ENCODE measurements around the gene GIT1. TPM values are rescaled to one million over a fixed set of nuclear protein-coding genes. Genes with fewer than 3 reads are reported as not detected.
A peak's percentile ranks its signal among the peaks of the same experiment; 100 is the strongest.

The GIT1 gene
- total and polyA plus RNA-seq, 7 experiments from 2014 or later = 6.8 to 76.3 (median 49.1) TPM

GRCh38 chr17:29613856-29614255, 24.4 kb upstream of the GIT1 start:
- ATAC-seq (no peak), DNase-seq (no peak)
- Mint-ChIP-seq H3K27ac (peak overlapping the region in 3 of 9 donors; percentile 28 to 65 (median 51)), H3K9me3 (no peaks in the 10 kb centered on the region), H3K4me3 (peak overlapping the region in 9 of 10 donors; percentile 18 to 93 (median 76)), H3K36me3 (no peaks in the 10 kb centered on the region), H3K4me1 (peaks cover 9 to 45% (median 36%) of the 10 kb centered on the region in 7 donors), H3K27me3 (peaks cover 0 to 11% (median 0%) of the 10 kb centered on the region in 5 donors)
- no peaks in the 10 kb centered on the region for H3K9me3 ChIP-seq (ENCODE audit: control insufficient read depth in 2 of 3, low read length in 3 of 3)
- H3K27me3 ChIP-seq (ENCODE audit: control insufficient read depth in 2 of 2, insufficient read depth in 2 of 2, low read length in 2 of 2) = no peaks in the 10 kb centered on the region
- ChIA-PET POLR2A (interaction anchor here (0.6 to 7.2 kb wide), 6 partner anchors 9 to 298 kb away, joined by 3 to 59 read pairs (median 4); partner anchors contain the start of genes ABHD15, CORO6 and TP53I13), CTCF (interaction anchor here (0.6 to 6.0 kb wide), 14 partner anchors 9 to 318 kb away, joined by 3 to 56 read pairs (median 4); partner anchors contain the start of gene ANKRD13B)
- no peak overlapping the region for H3K27ac ChIP-seq (ENCODE audit: low read depth, low read length)
- H3K4me3 ChIP-seq (ENCODE audit: low read length) = peak overlapping the region; percentile 46
- intact Hi-C loops (cut with micrococcal nuclease) = loop anchor here in 1 of 2 donors (1.0 to 10.0 kb wide), 3 partner anchors 21 to 501 kb away; partner anchors contain the start of genes ANKRD13B and NSRP1
- H3K4me1 ChIP-seq (ENCODE audit: control insufficient read depth in 2 of 2, insufficient read depth in 2 of 2, low read length in 2 of 2) = peaks cover 34 to 37% of the 10 kb centered on the region in 2 donors
- no peaks in the 10 kb centered on the region for H3K36me3 ChIP-seq (ENCODE audit: control insufficient read depth in 2 of 3, insufficient read depth in 3 of 3, low read length in 3 of 3)

- no peaks in the 10 kb centered on the region for H3K36me3 Mint-ChIP-seq
- Histone ChIP-seq H3K36me3 (ENCODE audit: control insufficient read depth in 2 of 3, insufficient read depth in 3 of 3, low read length in 3 of 3) (no peaks in the 10 kb centered on the region), H3K27ac (ENCODE audit: low read depth, low read length) (no peak overlapping the region), H3K4me1 (ENCODE audit: control insufficient read depth in 2 of 2, insufficient read depth in 2 of 2, low read length in 2 of 2) (peaks cover 34 to 37% of the 10 kb centered on the region in 2 donors), H3K9me3 (ENCODE audit: control insufficient read depth in 2 of 3, low read length in 3 of 3) (no peaks in the 10 kb centered on the region), H3K4me3 (ENCODE audit: low read length) (peak overlapping the region; percentile 46), H3K27me3 (ENCODE audit: control insufficient read depth in 2 of 2, insufficient read depth in 2 of 2, low read length in 2 of 2) (no peaks in the 10 kb centered on the region)
- H3K27me3 Mint-ChIP-seq = peaks cover 0 to 11% (median 0%) of the 10 kb centered on the region in 5 donors
- DNase-seq (peak; percentile 82 to 98 (median 89)), ATAC-seq (peak; percentile 63)
- H3K4me1 Mint-ChIP-seq = peaks cover 9 to 44% (median 36%) of the 10 kb centered on the region in 7 donors
- H3K9me3 Mint-ChIP-seq = no peaks in the 10 kb centered on the region
- ChIA-PET CTCF (interaction anchor here (0.6 to 6.0 kb wide), 17 partner anchors 8 to 318 kb away, joined by 3 to 56 read pairs (median 3); partner anchors contain the start of gene ANKRD13B), POLR2A (interaction anchor here (0.6 to 7.2 kb wide), 6 partner anchors 10 to 298 kb away, joined by 3 to 59 read pairs (median 4); partner anchors contain the start of genes ABHD15, CORO6 and TP53I13)
- peak overlapping the region in 2 of 9 donors; percentile 51 to 65 for H3K27ac Mint-ChIP-seq
- intact Hi-C loops (cut with micrococcal nuclease) = loop anchor here in 1 of 2 donors (1.0 to 10.0 kb wide), 3 partner anchors 20 to 501 kb away; partner anchors contain the start of genes ANKRD13B and NSRP1
- H3K4me3 Mint-ChIP-seq = peak overlapping the region; percentile 18 to 93 (median 75)
Measured at GRCh38 chr17:29613352-29613837, 23.9 kb upstream of the GIT1 start.

GRCh38 chr17:29612404-29613280, 23.2 kb upstream of the GIT1 start:
- H3K27me3 ChIP-seq (ENCODE audit: control insufficient read depth in 2 of 2, insufficient read depth in 2 of 2, low read length in 2 of 2) = no peaks in the 10 kb centered on the region
- peak overlapping the region; percentile 46 for H3K4me3 ChIP-seq (ENCODE audit: low read length)
- POLR2A ChIA-PET = interaction anchor here (1.0 to 7.2 kb wide), 6 partner anchors 10 to 44 kb away, joined by 3 to 59 read pairs (median 4); partner anchors contain the start of genes ABHD15, CORO6 and TP53I13
- intact Hi-C loops (cut with micrococcal nuclease) = loop anchor here in 1 of 2 donors (1.0 to 10.0 kb wide), 3 partner anchors 19 to 502 kb away; partner anchors contain the start of genes ANKRD13B and NSRP1
- CTCF ChIA-PET = interaction anchor here (0.6 to 6.0 kb wide), 18 partner anchors 7 to 319 kb away, joined by 3 to 56 read pairs (median 4); partner anchors contain the start of gene ANKRD13B
- H3K4me1 ChIP-seq (ENCODE audit: control insufficient read depth in 2 of 2, insufficient read depth in 2 of 2, low read length in 2 of 2) = peaks cover 32 to 35% of the 10 kb centered on the region in 2 donors
- DNase-seq = no peak
- H3K4me3 Mint-ChIP-seq = peak overlapping the region in 8 of 10 donors; percentile 12 to 93 (median 52)
- H3K27me3 Mint-ChIP-seq = peaks cover 0 to 11% (median 0%) of the 10 kb centered on the region in 5 donors
- H3K4me1 Mint-ChIP-seq = peaks cover 9 to 41% (median 36%) of the 10 kb centered on the region in 7 donors
- H3K27ac ChIP-seq (ENCODE audit: low read depth, low read length) = no peak overlapping the region
- no peaks in the 10 kb centered on the region for H3K9me3 Mint-ChIP-seq
- no peaks in the 10 kb centered on the region for H3K36me3 ChIP-seq (ENCODE audit: control insufficient read depth in 2 of 3, insufficient read depth in 3 of 3, low read length in 3 of 3)
- no peaks in the 10 kb centered on the region for H3K36me3 Mint-ChIP-seq
- H3K27ac Mint-ChIP-seq = no peak overlapping the region
- no peaks in the 10 kb centered on the region for H3K9me3 ChIP-seq (ENCODE audit: control insufficient read depth in 2 of 3, low read length in 3 of 3)
- no peak for ATAC-seq

GRCh38 chr17:29612094-29612403, 22.6 kb upstream of the GIT1 start:
- Mint-ChIP-seq H3K4me3 (peak overlapping the region in 4 of 10 donors; percentile 12 to 51 (median 36)), H3K4me1 (peaks cover 6 to 35% (median 31%) of the 10 kb centered on the region in 7 donors), H3K36me3 (no peaks in the 10 kb centered on the region), H3K27ac (no peak overlapping the region), H3K9me3 (no peaks in the 10 kb centered on the region), H3K27me3 (peaks cover 0 to 10% (median 0%) of the 10 kb centered on the region in 5 donors)
- Histone ChIP-seq H3K36me3 (ENCODE audit: control insufficient read depth in 2 of 3, insufficient read depth in 3 of 3, low read length in 3 of 3) (no peaks in the 10 kb centered on the region), H3K27ac (ENCODE audit: low read depth, low read length) (no peak overlapping the region), H3K4me1 (ENCODE audit: control insufficient read depth in 2 of 2, insufficient read depth in 2 of 2, low read length in 2 of 2) (peaks cover 26 to 29% of the 10 kb centered on the region in 2 donors), H3K27me3 (ENCODE audit: control insufficient read depth in 2 of 2, insufficient read depth in 2 of 2, low read length in 2 of 2) (no peaks in the 10 kb centered on the region), H3K9me3 (ENCODE audit: control insufficient read depth in 2 of 3, low read length in 3 of 3) (no peaks in the 10 kb centered on the region), H3K4me3 (ENCODE audit: low read length) (no peak overlapping the region)
- ATAC-seq (no peak), DNase-seq (no peak)
- intact Hi-C loops (cut with micrococcal nuclease) = loop anchor here in 1 of 2 donors (10.0 kb wide), 1 partner anchor 503 kb away; the partner anchor contains the start of gene NSRP1
- CTCF ChIA-PET = interaction anchor here (1.0 to 2.5 kb wide), 3 partner anchors 18 to 242 kb away, joined by 3 to 6 read pairs (median 4); no protein-coding TSS in a partner anchor
- POLR2A ChIA-PET = interaction anchor here (1.2 to 7.2 kb wide), 3 partner anchors 18 to 30 kb away, joined by 3 to 59 read pairs (median 5); no protein-coding TSS in a partner anchor

GRCh38 chr17:29611351-29612093, 22.1 kb upstream of the GIT1 start:
- no peaks in the 10 kb centered on the region for H3K36me3 ChIP-seq (ENCODE audit: control insufficient read depth in 2 of 3, insufficient read depth in 3 of 3, low read length in 3 of 3)
- no peaks in the 10 kb centered on the region for H3K9me3 ChIP-seq (ENCODE audit: control insufficient read depth in 2 of 3, low read length in 3 of 3)
- no peak overlapping the region for H3K27ac ChIP-seq (ENCODE audit: low read depth, low read length)
- DNase-seq = no peak
- peaks cover 0 to 6% (median 0%) of the 10 kb centered on the region in 5 donors for H3K27me3 Mint-ChIP-seq
- peak overlapping the region in 3 of 10 donors; percentile 7 to 51 (median 17) for H3K4me3 Mint-ChIP-seq
- peak overlapping the region in 1 of 9 donors; percentile 14 for H3K27ac Mint-ChIP-seq
- ATAC-seq = no peak
- H3K4me1 ChIP-seq (ENCODE audit: control insufficient read depth in 2 of 2, insufficient read depth in 2 of 2, low read length in 2 of 2) = peaks cover 21 to 24% of the 10 kb centered on the region in 2 donors
- H3K4me1 Mint-ChIP-seq = peaks cover 1 to 29% (median 25%) of the 10 kb centered on the region in 7 donors
- H3K4me3 ChIP-seq (ENCODE audit: low read length) = no peak overlapping the region
- H3K27me3 ChIP-seq (ENCODE audit: control insufficient read depth in 2 of 2, insufficient read depth in 2 of 2, low read length in 2 of 2) = no peaks in the 10 kb centered on the region
- POLR2A ChIA-PET = interaction anchor here (1.2 to 7.2 kb wide), 3 partner anchors 18 to 29 kb away, joined by 3 to 59 read pairs (median 5); no protein-coding TSS in a partner anchor
- H3K9me3 Mint-ChIP-seq = no peaks in the 10 kb centered on the region
- intact Hi-C loops (cut with micrococcal nuclease) = loop anchor here in 1 of 2 donors (10.0 kb wide), 1 partner anchor 503 kb away; the partner anchor contains the start of gene NSRP1
- no peaks in the 10 kb centered on the region for H3K36me3 Mint-ChIP-seq
- CTCF ChIA-PET = interaction anchor here (1.0 to 2.5 kb wide), 3 partner anchors 17 to 241 kb away, joined by 3 to 6 read pairs (median 4); no protein-coding TSS in a partner anchor
